Activated naive CD8-positive, alpha-beta T cell treated with anti-CD3 and anti-CD28 coated beads, Interleukin-2, amount 50 U/mL, for 24 hours (primary cell): Measurements from ENCODE around the gene ALDOA.

Experiments used
- ATAC-seq: fragments of 150-1000 bp; cut with Tn5 transposase; one replicate; pipeline ENCODE4 v1.10.0; 2021
- DNase-seq: peaks from one replicate; pipeline ENCODE4 v3.0.0; 2021
- H3K27ac Mint-ChIP-seq: one replicate; pipeline ENCODE4 v1.8.0; 2021; ENCODE audit warnings: mild to moderate bottlenecking, mixed read lengths
- H3K27me3 Mint-ChIP-seq: one replicate; pipeline ENCODE4 v1.8.0; 2021; ENCODE audit warnings: mixed read lengths
- H3K36me3 Mint-ChIP-seq: one replicate; pipeline ENCODE4 v1.8.0; 2021; ENCODE audit warnings: low read depth, mixed read lengths
- H3K4me1 Mint-ChIP-seq: one replicate; pipeline ENCODE4 v1.8.0; 2021; ENCODE audit warnings: mixed read lengths
- H3K4me3 Mint-ChIP-seq: one replicate; pipeline ENCODE4 v1.8.0; 2021; ENCODE audit warnings: mild to moderate bottlenecking, moderate library complexity, mixed read lengths
- H3K9me3 Mint-ChIP-seq: one replicate; pipeline ENCODE4 v1.8.0; 2021; ENCODE audit warnings: mixed read lengths

Gene ALDOA

DNA sequence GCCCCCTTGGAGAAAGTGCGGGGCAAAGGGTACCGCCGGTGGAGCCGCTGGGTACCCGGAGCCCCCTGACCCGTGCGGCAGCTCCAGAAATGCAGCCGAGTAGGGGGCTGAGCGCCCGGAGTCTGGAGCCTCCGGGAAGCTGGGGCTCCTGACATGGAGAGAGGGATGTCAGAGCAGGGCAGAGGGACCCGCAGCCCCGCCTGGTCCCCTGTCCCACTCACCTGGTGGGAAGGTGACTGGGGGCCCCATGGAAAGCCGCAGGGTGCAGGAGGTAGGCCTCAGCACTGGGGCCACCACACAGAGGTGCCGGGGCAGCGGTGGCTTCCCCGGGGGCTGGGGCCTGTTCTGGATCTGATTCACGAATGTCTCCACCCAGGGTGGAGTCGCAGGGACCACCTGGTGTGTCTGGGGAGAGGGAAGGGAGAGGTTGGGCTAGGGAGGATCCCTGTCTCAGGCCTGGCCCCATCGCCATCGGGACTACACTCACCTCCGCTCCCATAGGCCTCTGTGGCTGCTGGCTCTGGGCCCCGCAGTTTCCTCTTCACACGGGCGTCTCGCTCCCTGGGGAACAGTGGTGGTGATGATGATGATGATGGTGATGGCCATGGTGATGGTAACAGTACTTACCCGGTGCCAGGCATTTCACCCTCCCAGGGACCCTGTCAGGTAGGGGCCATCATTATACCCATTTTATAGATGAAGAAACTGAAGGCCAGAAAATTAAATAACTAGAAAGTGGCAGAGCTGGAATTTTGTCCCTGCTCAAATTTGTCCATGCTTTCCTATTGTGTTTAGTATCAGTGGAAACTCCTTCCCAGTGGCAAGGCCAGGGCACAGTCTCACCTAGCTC, 21.0 kb downstream of the ALDOA start:
- H3K36me3 Mint-ChIP-seq = peaks cover 24% of the 10 kb centered on the region
- H3K4me1 Mint-ChIP-seq = peaks cover 16% of the 10 kb centered on the region
- DNase-seq (no peak), ATAC-seq (no peak)
- H3K9me3 Mint-ChIP-seq = no peaks in the 10 kb centered on the region
- H3K27me3 Mint-ChIP-seq = no peaks in the 10 kb centered on the region
- no peak overlapping the region for H3K27ac Mint-ChIP-seq
- no peak overlapping the region for H3K4me3 Mint-ChIP-seq

DNA sequence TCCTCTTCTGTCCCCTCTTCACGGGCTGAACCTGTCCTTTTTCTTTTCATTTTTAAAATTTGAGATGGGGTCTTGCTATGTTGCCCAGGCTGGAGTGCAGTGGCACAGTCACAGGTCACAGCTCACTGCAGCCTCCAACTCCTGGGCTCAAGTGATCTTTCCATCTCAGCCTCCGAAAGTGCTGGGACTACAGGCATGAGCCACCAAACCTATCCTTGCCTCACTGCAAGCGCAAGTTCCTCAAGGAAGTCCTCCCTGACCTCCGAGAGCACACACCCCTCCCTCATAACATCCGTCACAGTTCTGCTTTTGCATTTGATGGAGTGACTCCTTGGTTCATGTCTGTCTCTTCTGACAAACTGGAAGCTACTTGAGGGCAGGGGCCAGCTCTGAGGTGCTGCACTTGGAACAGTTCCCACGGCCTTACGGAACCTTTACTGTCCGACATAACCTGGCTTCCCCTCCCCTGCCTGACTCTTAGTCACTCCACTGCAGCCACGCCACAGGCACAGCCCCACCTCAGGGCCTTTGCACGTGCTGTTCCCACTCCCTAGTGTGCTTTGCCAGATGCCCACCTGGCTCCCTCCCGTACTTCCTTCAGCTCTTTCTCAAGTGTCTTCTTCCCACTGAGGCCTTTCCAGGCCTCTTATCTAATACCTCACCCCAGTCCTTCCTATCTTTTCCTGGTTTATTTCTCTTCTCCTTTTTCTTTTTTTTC, 21.8 kb downstream of the ALDOA start:
- Mint-ChIP-seq H3K4me3 (no peak overlapping the region), H3K4me1 (peaks cover 24% of the 10 kb centered on the region), H3K27me3 (no peaks in the 10 kb centered on the region), H3K9me3 (no peaks in the 10 kb centered on the region), H3K36me3 (peaks cover 19% of the 10 kb centered on the region), H3K27ac (peak overlapping the region; percentile 35)
- ATAC-seq (no peak), DNase-seq (no peak)

DNA sequence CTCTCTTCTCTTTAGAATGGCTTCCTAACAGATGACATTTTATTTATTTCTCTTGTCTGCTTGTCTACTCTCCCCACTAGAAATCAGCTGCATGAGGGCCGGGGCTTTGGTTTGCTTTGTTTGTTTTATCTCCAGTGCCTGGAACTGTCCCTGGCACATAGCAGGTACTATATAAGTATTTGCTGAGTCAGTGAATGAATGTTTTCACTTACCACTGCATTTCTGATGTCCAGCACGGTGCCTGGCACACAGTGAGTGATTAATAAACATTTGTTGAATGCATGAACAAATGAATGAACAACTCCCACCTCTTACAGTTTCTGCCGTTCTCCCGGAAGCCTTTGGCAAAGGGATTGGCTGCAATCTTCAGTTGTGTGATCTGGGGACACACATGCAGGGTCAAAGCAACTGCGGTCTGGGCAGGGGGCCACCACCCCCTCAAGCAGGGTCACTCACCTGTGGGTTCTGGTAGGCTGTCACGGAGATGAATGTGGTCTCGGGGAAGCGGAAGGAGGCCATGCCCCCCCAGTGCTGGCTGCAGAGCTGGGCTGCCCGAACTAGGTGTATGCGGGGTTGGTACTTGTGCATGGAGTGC, 22.8 kb downstream of the ALDOA start:
- DNase-seq (no peak), ATAC-seq (no peak)
- Mint-ChIP-seq H3K27ac (no peak overlapping the region), H3K27me3 (no peaks in the 10 kb centered on the region), H3K4me3 (no peak overlapping the region), H3K9me3 (no peaks in the 10 kb centered on the region), H3K4me1 (peaks cover 32% of the 10 kb centered on the region), H3K36me3 (peaks cover 14% of the 10 kb centered on the region)

DNA sequence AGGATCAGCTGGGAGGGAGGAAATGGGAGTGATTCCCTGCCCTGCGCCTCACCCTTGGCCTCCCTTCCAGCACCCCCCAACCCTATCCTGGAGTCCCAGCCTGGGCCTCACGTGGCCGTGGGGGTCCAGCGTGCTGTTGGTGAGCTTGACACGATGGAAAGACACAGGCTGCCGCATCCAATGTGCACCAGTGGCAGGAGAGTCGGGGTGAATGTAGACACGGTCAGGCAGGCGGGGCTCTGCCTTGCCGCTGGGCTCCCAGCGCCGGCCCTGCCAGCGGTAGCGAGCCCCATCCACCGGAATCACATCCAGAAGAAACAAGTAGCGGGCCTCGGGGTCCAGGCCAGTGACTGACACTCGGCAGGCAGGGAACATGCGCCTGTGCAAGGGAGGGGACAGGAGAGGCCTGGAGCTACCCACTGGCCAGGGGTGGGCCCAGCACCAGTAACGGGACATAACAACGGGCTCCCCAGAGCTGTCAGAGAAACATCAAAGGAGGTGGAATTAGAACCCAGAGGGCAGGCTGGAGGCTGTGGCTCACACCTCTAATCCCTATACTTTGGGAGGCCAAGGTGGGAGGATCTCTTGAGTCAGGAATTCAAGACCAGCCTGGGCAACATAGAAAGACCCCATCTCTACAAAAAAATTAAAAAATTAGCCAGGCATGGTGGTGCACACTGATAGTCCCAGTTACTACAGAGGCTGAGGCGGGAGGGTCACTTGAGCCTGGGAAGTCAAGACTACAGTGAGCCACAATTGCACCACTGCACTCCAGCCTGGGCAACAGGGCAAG, 23.5 kb downstream of the ALDOA start:
- Mint-ChIP-seq H3K4me3 (no peak overlapping the region), H3K9me3 (no peaks in the 10 kb centered on the region)
- no peak for DNase-seq

DNA sequence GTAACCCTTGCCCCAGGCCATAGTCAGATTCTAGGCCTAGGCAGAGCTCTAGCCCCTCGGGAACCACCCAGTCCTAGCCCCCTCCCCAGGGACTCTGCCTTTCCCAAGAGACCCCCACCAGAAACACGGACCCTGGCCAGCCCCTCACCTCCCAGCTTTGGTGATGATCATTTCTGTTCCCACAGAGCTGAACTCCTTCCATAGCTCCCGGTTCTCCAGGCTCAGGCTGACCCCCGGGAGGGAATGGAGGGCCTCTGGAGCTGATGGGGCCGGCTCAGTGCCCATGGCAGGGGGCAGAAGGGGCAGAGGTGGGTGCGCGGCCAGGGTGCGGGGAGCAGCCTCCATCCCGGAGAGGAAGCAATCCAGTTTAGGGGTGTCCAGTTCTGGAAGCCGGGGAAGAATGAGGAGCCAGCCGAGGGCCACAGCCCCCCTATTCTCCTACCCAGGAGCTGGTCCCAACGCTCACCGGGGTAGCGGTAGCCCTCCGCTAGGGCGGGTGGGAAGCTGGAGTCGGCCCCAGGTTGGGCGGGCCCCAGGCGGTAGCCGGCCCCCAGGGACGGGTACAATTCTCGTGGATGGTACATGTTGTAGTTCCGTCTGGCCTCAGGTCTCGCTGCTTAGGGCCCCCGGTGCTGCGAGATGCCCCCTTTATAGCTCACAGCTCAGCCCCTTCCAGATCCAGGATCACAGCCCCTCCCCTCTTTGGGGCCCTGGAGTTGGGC, 25.2 kb downstream of the ALDOA start:
- Mint-ChIP-seq H3K4me3 (peak overlapping the region; percentile 1), H3K4me1 (peaks cover 47% of the 10 kb centered on the region), H3K9me3 (no peaks in the 10 kb centered on the region), H3K36me3 (peaks cover 12% of the 10 kb centered on the region), H3K27ac (peak overlapping the region; percentile 52), H3K27me3 (no peaks in the 10 kb centered on the region)
- DNase-seq (no peak), ATAC-seq (no peak)

More for the DNA sequence above, 23.5 kb downstream of the ALDOA start:
- Mint-ChIP-seq H3K4me1 (peaks cover 32% of the 10 kb centered on the region), H3K27me3 (no peaks in the 10 kb centered on the region), H3K36me3 (peaks cover 13% of the 10 kb centered on the region), H3K27ac (no peak overlapping the region)
- ATAC-seq = no peak

DNA sequence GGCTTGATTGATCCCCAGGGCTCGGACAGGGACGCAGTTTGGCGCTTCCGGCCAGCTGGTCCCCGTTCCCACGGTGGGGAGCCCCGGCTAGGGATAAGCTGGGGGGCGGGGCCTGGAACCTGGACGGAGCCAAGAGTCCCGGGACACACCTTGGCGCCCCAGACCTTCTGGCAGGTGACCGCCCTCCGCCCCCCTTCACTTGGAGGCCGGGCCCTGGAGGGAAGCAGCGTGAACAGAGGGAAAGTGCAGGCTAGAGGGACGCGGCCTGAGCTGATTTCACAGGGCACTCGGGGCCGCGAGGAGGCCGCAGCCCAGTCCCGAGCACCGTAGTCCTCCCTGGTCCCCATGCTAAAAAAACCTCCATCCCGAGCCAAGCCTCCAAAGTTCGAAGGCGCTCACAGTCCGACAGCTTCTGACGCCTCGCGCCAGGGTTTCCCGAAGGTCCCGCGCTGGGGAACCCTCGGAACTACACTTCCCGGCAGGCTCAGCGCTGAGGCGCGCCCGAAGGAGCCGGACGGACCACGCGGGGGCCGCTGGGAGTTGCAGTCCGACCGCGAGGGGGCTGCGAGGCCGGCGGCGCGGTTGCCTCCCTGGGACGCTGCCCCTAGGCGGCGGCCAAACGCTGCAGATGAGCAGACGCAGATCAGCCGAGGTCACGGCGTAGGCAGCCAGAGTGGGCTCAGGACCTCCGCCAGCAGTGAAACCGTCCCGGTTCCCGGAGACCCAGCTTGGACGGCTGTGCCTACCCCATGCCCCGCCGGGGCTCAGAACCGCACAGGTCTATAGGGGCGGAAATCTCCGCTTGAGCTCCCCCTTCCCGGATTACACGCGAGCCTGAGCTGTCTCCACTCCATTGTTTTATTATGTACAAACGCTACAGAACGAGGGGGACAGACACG, 26.2 kb downstream of the ALDOA start, which contains the start of gene TBX6:
TSS of gene TBX6 (minus strand) at position 451 of the 899 bp plus-strand sequence. CDS start 731 bp downstream, outside the sequence.
- ATAC-seq = peak; percentile 84
- H3K27ac Mint-ChIP-seq = peak within 1 kb of the TSS; percentile 96
- H3K27me3 Mint-ChIP-seq = no peaks in the 10 kb centered on the region
- peaks cover 13% of the 10 kb centered on the region for H3K36me3 Mint-ChIP-seq
- DNase-seq = peak; percentile 95
- H3K4me3 Mint-ChIP-seq = peak within 1 kb of the TSS; percentile 83
- peaks cover under 1% of the 10 kb centered on the region for H3K9me3 Mint-ChIP-seq
- H3K4me1 Mint-ChIP-seq = peaks cover 50% of the 10 kb centered on the region

DNA sequence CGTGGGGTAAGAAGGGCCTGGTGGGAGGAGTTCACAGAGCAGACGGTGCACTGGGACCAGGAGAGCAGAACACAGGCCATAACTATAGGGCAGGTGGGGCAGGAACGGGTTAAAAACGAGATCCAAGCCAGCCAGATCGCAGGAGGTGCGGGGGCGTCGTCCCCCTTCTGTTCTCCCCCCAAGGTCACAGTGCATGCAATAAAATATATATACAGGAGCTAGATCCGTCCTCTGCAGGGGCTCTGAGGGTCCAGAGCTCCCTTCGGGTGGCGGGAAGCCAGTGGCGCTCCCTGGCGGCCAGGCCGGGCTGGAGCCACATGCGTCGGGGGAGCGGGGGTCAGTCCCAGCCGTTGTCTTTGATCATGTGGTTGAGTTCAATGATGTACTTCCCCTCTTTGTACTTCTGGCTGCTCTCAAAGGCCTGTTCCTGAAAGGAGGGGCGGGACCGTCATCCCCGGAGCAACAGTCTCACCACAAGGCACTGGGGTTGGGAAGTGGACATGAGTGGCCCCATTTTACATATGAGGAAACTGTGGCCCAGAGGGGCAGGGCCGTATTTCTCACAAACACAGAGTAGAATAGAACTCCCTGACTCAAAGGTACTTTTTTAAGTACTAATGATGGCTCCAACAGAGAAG, 26.9 kb downstream of the ALDOA start:
- peak; percentile 84 for DNase-seq
- H3K27ac Mint-ChIP-seq = peak overlapping the region; percentile 96
- H3K4me3 Mint-ChIP-seq = peak overlapping the region; percentile 83

DNA sequence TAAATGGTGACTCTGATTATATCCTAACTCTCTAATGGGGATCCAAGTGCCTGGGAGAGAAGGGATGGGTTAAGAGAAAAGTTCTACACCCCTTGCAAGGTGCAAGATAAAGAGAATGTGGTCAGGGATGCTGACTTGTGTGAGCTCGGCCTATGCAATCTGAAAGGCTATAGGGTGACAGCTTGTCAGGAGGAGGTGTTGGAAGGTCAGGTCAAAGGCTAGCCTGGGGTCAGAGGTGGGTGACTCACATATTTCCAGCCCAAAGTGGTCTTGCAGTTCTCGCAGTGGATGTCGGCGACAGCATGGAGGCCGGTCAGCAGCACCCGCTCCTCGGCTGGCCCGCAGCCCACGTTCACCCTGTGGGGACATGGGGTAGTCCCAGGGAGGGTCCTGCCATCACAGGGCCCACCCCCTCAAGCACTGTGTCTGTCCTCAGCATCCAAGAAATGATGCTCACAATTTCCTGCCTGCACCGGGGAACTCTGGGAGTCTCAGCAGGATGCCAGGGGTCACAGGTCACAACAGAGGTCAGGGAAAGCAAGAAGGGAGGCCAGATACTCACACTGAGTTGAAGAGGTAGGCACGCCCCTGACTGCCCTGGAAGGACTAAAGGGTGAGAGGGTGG, 29.1 kb downstream of the ALDOA start:
- peaks cover 49% of the 10 kb centered on the region for H3K4me1 Mint-ChIP-seq
- peak overlapping the region; percentile 69 for H3K27ac Mint-ChIP-seq
- no peak for DNase-seq
- H3K36me3 Mint-ChIP-seq = peaks cover 25% of the 10 kb centered on the region
- no peak for ATAC-seq
- H3K27me3 Mint-ChIP-seq = no peaks in the 10 kb centered on the region
- peak overlapping the region; percentile 80 for H3K4me3 Mint-ChIP-seq
- peaks cover 21% of the 10 kb centered on the region for H3K9me3 Mint-ChIP-seq

More for the DNA sequence above, 26.9 kb downstream of the ALDOA start:
- ATAC-seq = peak; percentile 65
- H3K4me1 Mint-ChIP-seq = peaks cover 53% of the 10 kb centered on the region
- H3K27me3 Mint-ChIP-seq = no peaks in the 10 kb centered on the region
- H3K9me3 Mint-ChIP-seq = peaks cover 8% of the 10 kb centered on the region
- H3K36me3 Mint-ChIP-seq = peaks cover 16% of the 10 kb centered on the region

DNA sequence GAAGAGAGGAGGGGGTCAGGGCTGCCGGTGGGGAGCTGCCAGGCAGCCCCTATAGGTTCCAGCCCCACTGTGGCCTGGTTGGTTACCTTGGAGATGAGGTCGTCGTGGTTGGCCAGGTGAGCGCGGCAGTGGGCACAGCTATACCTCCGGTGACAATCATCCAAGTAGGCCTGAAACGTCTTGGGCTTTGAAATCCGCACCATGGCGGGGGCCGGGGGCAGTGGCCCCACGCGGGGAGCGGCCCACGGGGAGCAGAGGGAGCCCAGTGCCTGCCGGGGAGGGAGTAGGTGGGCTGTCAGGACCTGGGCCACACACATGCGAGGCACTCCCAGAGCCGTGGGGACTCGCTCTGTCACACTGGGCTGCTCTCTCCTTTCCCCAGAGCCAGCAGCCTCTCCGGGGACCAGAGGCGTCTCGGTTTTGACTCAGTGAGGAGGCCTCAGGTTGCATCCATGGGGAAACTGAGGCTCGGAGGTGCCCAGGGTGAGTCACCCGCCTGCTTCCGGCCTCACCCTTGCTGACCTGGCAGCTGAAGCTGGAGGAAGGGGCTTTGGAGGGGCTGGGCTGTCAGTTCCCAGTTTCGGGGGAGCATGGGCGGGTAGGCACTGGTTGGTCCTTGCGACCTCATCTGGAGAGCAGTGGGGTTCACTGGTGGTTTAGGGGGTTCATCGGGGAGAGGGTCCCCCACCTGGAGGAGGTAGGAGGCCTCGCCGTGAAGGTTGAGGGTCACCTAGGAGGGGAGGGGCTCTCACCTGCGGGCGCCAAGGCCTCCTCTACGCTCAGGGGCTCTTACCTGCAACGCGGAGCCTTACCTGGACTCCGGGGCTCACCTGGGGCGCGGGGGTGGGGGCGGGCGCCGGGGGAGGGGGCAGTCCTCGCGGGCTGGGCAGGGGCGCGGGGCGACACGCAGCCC, 29.9 kb downstream of the ALDOA start:
- Mint-ChIP-seq H3K4me1 (peaks cover 41% of the 10 kb centered on the region), H3K9me3 (peaks cover 21% of the 10 kb centered on the region), H3K27me3 (no peaks in the 10 kb centered on the region), H3K36me3 (peaks cover 25% of the 10 kb centered on the region), H3K4me3 (peak overlapping the region; percentile 80), H3K27ac (peak overlapping the region; percentile 79)
- no peak for ATAC-seq
- no peak for DNase-seq

DNA sequence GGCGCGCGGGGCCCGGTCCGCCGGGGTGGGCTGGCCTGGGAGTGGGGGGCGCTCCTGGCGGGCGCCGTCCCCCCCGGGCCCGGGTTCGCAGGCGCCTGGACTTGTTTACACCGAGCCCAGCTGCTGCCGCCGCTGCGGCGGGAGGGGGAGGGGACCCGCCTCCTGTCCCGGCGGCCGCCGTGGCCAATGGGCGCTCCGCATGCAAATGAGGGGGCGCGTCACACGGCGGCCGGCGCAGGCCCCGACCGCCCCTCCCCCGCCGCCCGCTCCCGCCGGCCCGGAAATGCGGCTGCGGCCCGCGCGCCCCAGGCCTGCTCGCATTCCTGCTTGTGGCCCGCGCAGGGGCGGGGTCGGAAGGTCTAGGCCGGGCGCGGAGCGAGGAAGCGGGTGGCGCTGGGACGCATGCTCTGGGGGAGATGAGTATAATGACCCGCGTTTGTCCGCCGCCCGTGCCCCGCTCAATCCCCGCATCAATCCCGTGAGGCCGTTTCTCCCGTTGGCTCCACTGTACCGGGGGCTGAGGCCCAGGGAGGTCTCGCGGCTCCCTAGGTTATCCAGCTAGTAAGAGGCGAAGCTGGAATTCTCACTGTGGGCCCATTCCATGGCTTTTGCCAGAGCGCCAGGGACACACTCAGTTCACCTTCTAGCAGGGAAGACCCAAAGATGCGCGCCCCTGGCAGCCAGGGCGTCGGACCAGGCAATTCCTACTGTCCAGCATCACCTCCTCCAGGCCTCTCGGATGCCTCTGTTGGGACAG, 30.7 kb downstream of the ALDOA start, which contains the start of gene YPEL3:
TSS of gene YPEL3 (minus strand) at position 109 of the 757 bp plus-strand sequence. CDS start 731 bp downstream, outside the sequence.
- H3K27ac Mint-ChIP-seq = peak within 1 kb of the TSS; percentile 81
- peak within 1 kb of the TSS; percentile 80 for H3K4me3 Mint-ChIP-seq
- H3K27me3 Mint-ChIP-seq = no peaks in the 10 kb centered on the region
- ATAC-seq (peak; percentile 38), DNase-seq (peak; percentile 89)
- H3K9me3 Mint-ChIP-seq = peaks cover 21% of the 10 kb centered on the region
- peaks cover 39% of the 10 kb centered on the region for H3K4me1 Mint-ChIP-seq
- peaks cover 25% of the 10 kb centered on the region for H3K36me3 Mint-ChIP-seq
